Body of pancreas (tissue), 4 donors: ENCODE measurements around the gene GPR176.

Experiments used
- POLR2A ChIP-seq, 3 donors: fragments of 450-650 bp; IDR thresholded peaks; one replicate each; pipeline ENCODE4 v1.6.1; 2016; ENCODE audit warnings: antibody characterized with exemption in 3 of 3, mild to moderate bottlenecking in 2 of 3
- TF ChIP-seq, protein P1 (sequence below), 7 experiments: fragments of 450-650 bp in 4 of 7; fragments of 200-600 bp in 3 of 7; sonication (generic) in 3 of 7; IDR thresholded peaks; one replicate each; pipeline ENCODE4 v1.5.1; 2016 to 2019; ENCODE audit warnings: antibody characterized with exemption in 7 of 7

GRCh38 chr15:39837454-39837853 is 82.6 kb downstream of the GPR176 start:
- TF ChIP-seq, protein P1, sequence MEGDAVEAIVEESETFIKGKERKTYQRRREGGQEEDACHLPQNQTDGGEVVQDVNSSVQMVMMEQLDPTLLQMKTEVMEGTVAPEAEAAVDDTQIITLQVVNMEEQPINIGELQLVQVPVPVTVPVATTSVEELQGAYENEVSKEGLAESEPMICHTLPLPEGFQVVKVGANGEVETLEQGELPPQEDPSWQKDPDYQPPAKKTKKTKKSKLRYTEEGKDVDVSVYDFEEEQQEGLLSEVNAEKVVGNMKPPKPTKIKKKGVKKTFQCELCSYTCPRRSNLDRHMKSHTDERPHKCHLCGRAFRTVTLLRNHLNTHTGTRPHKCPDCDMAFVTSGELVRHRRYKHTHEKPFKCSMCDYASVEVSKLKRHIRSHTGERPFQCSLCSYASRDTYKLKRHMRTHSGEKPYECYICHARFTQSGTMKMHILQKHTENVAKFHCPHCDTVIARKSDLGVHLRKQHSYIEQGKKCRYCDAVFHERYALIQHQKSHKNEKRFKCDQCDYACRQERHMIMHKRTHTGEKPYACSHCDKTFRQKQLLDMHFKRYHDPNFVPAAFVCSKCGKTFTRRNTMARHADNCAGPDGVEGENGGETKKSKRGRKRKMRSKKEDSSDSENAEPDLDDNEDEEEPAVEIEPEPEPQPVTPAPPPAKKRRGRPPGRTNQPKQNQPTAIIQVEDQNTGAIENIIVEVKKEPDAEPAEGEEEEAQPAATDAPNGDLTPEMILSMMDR (IDR thresholded peaks at IDR 0.05), result no peak
- no peak for TF ChIP-seq POLR2A (IDR thresholded peaks at IDR 0.05)
